ENCODE data around the gene OR2T3. TPM values are rescaled to one million over a fixed set of nuclear protein-coding genes. Genes with fewer than 3 reads are reported as not detected.
"Not testable (repeated sequence)": the region's sequence is repeated elsewhere in the genome, so short reads cannot be mapped to it uniquely, and the experiment has no call there.

OR2T3 gene
- total RNA-seq, 1 donor from 2014 or later, result not detected

DNA sequence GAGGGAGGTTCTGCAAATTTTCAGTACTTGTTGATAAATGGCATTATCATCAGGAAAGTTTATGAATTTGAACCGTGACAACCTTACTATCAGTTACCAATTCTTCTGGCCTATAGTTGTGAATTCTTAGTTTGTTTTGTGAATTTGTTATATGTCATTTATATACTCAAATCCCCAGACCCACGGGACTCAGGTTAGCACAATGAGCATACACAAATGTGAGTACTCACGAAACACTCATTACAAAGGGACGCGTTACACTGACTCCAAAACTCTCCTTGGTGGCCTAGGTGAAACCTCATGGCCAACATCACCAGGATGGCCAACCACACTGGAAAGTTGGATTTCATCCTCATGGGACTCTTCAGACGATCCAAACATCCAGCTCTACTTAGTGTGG is 15.1 kb downstream of the OR2T3 start, which contains the start of gene OR2T5:
Gene OR2T5, plus strand, starts transcription at position 301 of the 400 bp plus-strand sequence. Its CDS starts 0 bp downstream, at position 301.
- H3K4me1 Mint-ChIP-seq (ENCODE audit: low read depth); DNase-seq (ENCODE audit: low spot score, unreplicated experiment); H3K36me3 Mint-ChIP-seq (ENCODE audit: insufficient read depth); H3K27me3 Mint-ChIP-seq; H3K9me3 Mint-ChIP-seq (ENCODE audit: low read depth); H3K4me3 Mint-ChIP-seq (ENCODE audit: low read depth); H3K27ac Mint-ChIP-seq: not testable (repeated sequence)

GRCh38 chr1:248496661-248497060 is 23.5 kb downstream of the OR2T3 start:
- H3K4me1 Mint-ChIP-seq (ENCODE audit: low read depth); DNase-seq (ENCODE audit: low spot score, unreplicated experiment); H3K27ac Mint-ChIP-seq; H3K36me3 Mint-ChIP-seq (ENCODE audit: insufficient read depth); H3K4me3 Mint-ChIP-seq (ENCODE audit: low read depth); H3K27me3 Mint-ChIP-seq; H3K9me3 Mint-ChIP-seq (ENCODE audit: low read depth): not testable (repeated sequence)

DNA sequence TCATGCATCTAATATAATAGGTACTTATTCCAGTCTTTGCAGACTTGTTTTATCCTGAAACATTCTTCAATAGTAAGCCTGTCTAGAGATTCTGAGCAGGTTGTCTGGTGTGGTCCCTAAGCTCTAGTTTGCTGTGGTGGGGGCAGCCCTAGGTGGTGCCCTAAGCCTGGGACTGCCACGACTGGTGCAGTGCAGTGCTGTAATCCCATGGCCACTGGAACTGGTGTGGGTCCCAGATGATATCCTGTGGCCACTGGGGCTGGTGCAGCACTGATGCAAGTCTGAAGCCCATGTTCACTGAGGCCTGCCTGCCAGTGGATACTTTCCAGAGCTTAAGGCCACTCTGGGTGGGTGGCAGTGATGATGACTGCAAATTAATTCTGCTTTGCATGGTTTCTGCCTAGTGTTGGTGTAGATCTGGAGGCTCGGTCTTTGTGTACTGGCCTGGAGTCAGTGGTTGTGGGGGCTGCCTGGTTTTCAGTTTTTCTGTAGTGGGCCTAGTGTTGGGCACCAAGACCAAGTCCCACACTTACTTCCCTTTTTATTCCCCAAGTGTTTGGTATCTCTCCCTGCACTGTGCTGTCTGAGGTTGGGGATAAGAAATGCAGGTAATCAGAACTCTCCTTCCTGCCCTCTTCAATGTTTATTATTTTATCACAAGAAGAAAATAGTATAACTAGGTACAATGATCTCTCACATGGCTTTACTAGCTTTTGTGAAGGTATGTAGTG is 27.3 kb downstream of the OR2T3 start:
- not testable (repeated sequence) for H3K9me3 Mint-ChIP-seq (ENCODE audit: low read depth); H3K27me3 Mint-ChIP-seq; H3K36me3 Mint-ChIP-seq (ENCODE audit: insufficient read depth)

DNA sequence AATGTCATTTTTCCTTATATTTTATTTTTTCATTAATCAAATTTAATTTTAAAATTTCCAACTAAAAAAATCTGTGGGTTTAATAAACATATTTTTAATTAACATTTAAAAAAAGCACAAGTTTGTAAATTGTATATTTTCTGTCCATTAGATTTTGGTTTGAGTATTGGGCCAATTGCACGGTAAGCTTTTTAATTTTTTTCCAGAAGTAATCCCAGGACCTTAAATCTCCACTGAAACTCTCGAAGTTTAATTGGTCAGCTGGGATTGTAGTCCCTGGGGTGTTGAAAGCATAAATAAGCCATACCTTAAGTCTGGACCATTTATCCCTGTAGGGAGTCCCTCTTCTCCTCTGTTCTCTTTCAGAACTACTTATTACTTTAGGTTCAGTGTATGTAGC is 34.6 kb downstream of the OR2T3 start, which contains the start of gene OR2G6:
Gene OR2G6, plus strand, starts transcription at position 301 of the 400 bp plus-strand sequence. CDS start 13,574 bp downstream, outside the sequence.
- H3K27ac Mint-ChIP-seq; H3K4me1 Mint-ChIP-seq (ENCODE audit: low read depth); H3K27me3 Mint-ChIP-seq; H3K4me3 Mint-ChIP-seq (ENCODE audit: low read depth); H3K9me3 Mint-ChIP-seq (ENCODE audit: low read depth); H3K36me3 Mint-ChIP-seq (ENCODE audit: insufficient read depth); DNase-seq (ENCODE audit: low spot score, unreplicated experiment): not testable (repeated sequence)

More for the DNA sequence above, 27.3 kb downstream of the OR2T3 start:
- H3K4me1 Mint-ChIP-seq (ENCODE audit: low read depth); H3K4me3 Mint-ChIP-seq (ENCODE audit: low read depth); H3K27ac Mint-ChIP-seq; DNase-seq (ENCODE audit: low spot score, unreplicated experiment): not testable (repeated sequence)

- H3K4me1 Mint-ChIP-seq (ENCODE audit: low read depth); H3K27me3 Mint-ChIP-seq; H3K4me3 Mint-ChIP-seq (ENCODE audit: low read depth); H3K9me3 Mint-ChIP-seq (ENCODE audit: low read depth); DNase-seq (ENCODE audit: low spot score, unreplicated experiment); H3K36me3 Mint-ChIP-seq (ENCODE audit: insufficient read depth); H3K27ac Mint-ChIP-seq: not testable (repeated sequence)
Measured at GRCh38 chr1:248510217-248510616, 37.1 kb downstream of the OR2T3 start.

DNA sequence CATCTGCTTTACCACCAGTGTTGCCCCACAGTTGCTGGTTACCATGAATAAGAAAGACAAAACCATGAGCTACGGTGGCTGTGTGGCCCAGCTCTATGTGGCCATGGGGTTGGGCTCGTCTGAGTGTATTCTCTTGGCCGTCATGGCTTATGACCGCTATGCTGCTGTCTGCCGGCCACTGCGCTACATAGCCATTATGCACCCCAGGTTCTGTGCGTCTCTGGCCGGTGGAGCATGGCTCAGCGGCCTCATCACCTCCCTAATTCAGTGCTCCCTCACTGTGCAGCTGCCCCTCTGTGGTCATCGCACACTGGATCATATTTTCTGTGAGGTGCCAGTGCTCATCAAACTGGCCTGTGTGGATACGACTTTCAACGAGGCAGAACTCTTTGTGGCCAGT is 48.7 kb downstream of the OR2T3 start:
- DNase-seq (ENCODE audit: low spot score, unreplicated experiment), result no peak

More for the DNA sequence above, 48.7 kb downstream of the OR2T3 start:
- TF ChIP-seq, protein P1, sequence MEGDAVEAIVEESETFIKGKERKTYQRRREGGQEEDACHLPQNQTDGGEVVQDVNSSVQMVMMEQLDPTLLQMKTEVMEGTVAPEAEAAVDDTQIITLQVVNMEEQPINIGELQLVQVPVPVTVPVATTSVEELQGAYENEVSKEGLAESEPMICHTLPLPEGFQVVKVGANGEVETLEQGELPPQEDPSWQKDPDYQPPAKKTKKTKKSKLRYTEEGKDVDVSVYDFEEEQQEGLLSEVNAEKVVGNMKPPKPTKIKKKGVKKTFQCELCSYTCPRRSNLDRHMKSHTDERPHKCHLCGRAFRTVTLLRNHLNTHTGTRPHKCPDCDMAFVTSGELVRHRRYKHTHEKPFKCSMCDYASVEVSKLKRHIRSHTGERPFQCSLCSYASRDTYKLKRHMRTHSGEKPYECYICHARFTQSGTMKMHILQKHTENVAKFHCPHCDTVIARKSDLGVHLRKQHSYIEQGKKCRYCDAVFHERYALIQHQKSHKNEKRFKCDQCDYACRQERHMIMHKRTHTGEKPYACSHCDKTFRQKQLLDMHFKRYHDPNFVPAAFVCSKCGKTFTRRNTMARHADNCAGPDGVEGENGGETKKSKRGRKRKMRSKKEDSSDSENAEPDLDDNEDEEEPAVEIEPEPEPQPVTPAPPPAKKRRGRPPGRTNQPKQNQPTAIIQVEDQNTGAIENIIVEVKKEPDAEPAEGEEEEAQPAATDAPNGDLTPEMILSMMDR (IDR thresholded peaks at IDR 0.05; ENCODE audit: unreplicated experiment), result no peak
- Mint-ChIP-seq H3K4me1 (ENCODE audit: low read depth) (no peaks in the 10 kb centered on the region), H3K9me3 (ENCODE audit: low read depth) (peaks cover 44% of the 10 kb centered on the region), H3K27me3 (no peaks in the 10 kb centered on the region), H3K27ac (no peak overlapping the region), H3K36me3 (ENCODE audit: insufficient read depth) (peaks cover 3% of the 10 kb centered on the region), H3K4me3 (ENCODE audit: low read depth) (no peak overlapping the region)

Other genes with a start within 250 kb of the OR2T3 start
- not detected in 2 replicates for gene OR2M4, start 241.9 kb upstream of the OR2T3 start, total RNA-seq
- gene OR2T33, start 195.4 kb upstream of the OR2T3 start, total RNA-seq, result not detected in 2 replicates
- gene OR2T12, start 169.9 kb upstream of the OR2T3 start, total RNA-seq, result not detected in 2 replicates
- gene OR2M7, start 148.8 kb upstream of the OR2T3 start, total RNA-seq, result not detected in 2 replicates
- gene OR14C36, start 124.6 kb upstream of the OR2T3 start, total RNA-seq, result not detected in 2 replicates
- not detected in 2 replicates for gene OR2T4, start 111.7 kb upstream of the OR2T3 start, total RNA-seq
- gene OR2T6, start 97.6 kb upstream of the OR2T3 start, total RNA-seq, result not detected in 2 replicates
- not detected in 2 replicates for gene OR2T1, start 70.3 kb upstream of the OR2T3 start, total RNA-seq
- gene OR2T2, start 27.7 kb upstream of the OR2T3 start, total RNA-seq, result not detected in 2 replicates
- gene OR2T5, start 15.2 kb downstream of the OR2T3 start, total RNA-seq, result not detected in 2 replicates
- not detected in 2 replicates for gene OR2G6, start 34.7 kb downstream of the OR2T3 start, total RNA-seq
- gene OR2T29, start 89.4 kb downstream of the OR2T3 start, total RNA-seq, result not detected in 2 replicates
- gene OR2T34, start 101.4 kb downstream of the OR2T3 start, total RNA-seq, result not detected in 2 replicates
- not detected in 2 replicates for gene OR2T10, start 124.3 kb downstream of the OR2T3 start, total RNA-seq
- gene OR2T11, start 161.7 kb downstream of the OR2T3 start, total RNA-seq, result not detected in 2 replicates
- not detected in 2 replicates for gene OR2T35, start 171.9 kb downstream of the OR2T3 start, total RNA-seq
- not detected in 2 replicates for gene OR2T27, start 182.2 kb downstream of the OR2T3 start, total RNA-seq
- not detected in 2 replicates for gene OR14I1, start 229.4 kb downstream of the OR2T3 start, total RNA-seq

Measured in progenitor cell of endocrine pancreas (in vitro differentiated cells).